Nephron progenitor cell (in vitro differentiated cells): Measurements from ENCODE around the gene CIB4.

Experiments used
- DNase-seq: peaks from one replicate; pipeline ENCODE4 v3.0.0; 2021
- H3K27ac Mint-ChIP-seq: 2 replicates; pipeline ENCODE4 v1.8.0; 2021; ENCODE audit warnings: mild to moderate bottlenecking, moderate library complexity, mixed read lengths
- H3K27me3 Mint-ChIP-seq: 2 replicates; pipeline ENCODE4 v1.8.0; 2021; ENCODE audit warnings: mild to moderate bottlenecking, low read depth, mixed read lengths; ENCODE audit not compliant: poor library complexity
- H3K36me3 Mint-ChIP-seq: 2 replicates; pipeline ENCODE4 v1.8.0; 2021; ENCODE audit warnings: low read depth, mixed read lengths
- H3K4me1 Mint-ChIP-seq: 2 replicates; pipeline ENCODE4 v1.8.0; 2021; ENCODE audit warnings: mixed read lengths
- H3K4me3 Mint-ChIP-seq: 2 replicates; pipeline ENCODE4 v1.8.0; 2021; ENCODE audit warnings: mild to moderate bottlenecking, moderate library complexity, mixed read lengths
- H3K9me3 Mint-ChIP-seq: 2 replicates; pipeline ENCODE4 v1.8.0; 2021; ENCODE audit warnings: mild to moderate bottlenecking, moderate library complexity, mixed read lengths
- TF ChIP-seq, protein P1 (sequence below): fragments of 200-600 bp; sonication (generic); IDR thresholded peaks from 2 replicates; pipeline ENCODE4 v1.5.0; 2021; ENCODE audit warnings: antibody characterized with exemption

CIB4 gene

GRCh38 chr2:26605195-26605998 lies 35.8 kb downstream of the CIB4 start:
- peak; percentile 50 for DNase-seq
- Mint-ChIP-seq H3K4me3 (no peak overlapping the region), H3K9me3 (peaks cover 5% of the 10 kb centered on the region), H3K4me1 (peaks cover 44% of the 10 kb centered on the region), H3K27ac (no peak overlapping the region), H3K36me3 (no peaks in the 10 kb centered on the region), H3K27me3 (peaks cover 13% of the 10 kb centered on the region)
- TF ChIP-seq, protein P1, sequence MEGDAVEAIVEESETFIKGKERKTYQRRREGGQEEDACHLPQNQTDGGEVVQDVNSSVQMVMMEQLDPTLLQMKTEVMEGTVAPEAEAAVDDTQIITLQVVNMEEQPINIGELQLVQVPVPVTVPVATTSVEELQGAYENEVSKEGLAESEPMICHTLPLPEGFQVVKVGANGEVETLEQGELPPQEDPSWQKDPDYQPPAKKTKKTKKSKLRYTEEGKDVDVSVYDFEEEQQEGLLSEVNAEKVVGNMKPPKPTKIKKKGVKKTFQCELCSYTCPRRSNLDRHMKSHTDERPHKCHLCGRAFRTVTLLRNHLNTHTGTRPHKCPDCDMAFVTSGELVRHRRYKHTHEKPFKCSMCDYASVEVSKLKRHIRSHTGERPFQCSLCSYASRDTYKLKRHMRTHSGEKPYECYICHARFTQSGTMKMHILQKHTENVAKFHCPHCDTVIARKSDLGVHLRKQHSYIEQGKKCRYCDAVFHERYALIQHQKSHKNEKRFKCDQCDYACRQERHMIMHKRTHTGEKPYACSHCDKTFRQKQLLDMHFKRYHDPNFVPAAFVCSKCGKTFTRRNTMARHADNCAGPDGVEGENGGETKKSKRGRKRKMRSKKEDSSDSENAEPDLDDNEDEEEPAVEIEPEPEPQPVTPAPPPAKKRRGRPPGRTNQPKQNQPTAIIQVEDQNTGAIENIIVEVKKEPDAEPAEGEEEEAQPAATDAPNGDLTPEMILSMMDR: peak; percentile 74

DNA sequence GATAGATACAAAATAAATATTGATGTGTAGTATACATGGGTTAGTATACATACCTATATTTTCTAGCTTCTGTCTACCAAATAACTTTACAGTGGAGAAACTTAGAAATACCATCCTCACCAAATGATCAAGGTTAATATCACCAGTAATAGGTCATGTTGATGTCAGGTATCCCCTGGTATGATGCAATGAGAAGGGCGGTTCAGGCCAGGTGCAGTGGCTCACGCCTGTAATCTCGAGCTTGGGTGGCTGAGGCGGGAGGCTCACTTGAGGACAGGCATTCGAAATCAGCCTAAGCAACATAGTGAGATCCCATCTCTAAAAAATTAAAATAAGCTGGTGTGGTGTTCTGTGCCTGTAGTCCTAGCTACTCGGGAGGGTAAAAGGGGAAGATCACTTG lies 38.6 kb downstream of the CIB4 start:
- peaks cover 21% of the 10 kb centered on the region for H3K4me1 Mint-ChIP-seq
- peaks cover 22% of the 10 kb centered on the region for H3K27me3 Mint-ChIP-seq
- no peaks in the 10 kb centered on the region for H3K36me3 Mint-ChIP-seq
- DNase-seq: no peak
- H3K4me3 Mint-ChIP-seq: no peak overlapping the region
- peaks cover 5% of the 10 kb centered on the region for H3K9me3 Mint-ChIP-seq
- H3K27ac Mint-ChIP-seq: no peak overlapping the region
- TF ChIP-seq, protein P1: no peak

DNA sequence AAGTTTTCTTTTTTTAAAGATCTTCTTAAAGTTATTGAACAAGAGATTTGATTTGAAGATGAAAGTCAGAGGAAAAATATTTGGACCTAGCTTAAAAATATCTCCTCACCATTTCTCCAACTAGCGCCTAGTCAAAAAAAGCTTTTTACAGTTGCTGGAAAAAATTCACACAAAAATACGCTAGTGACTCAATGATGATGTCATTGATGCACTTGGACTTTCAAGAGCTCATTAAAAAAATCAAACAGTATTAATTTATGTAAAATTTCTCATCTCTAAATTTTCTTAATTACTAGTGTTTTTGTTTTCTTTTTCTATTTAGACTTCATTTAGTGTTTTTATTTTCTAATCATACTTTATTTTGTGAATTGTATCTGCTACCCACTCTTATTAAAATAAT lies 41.8 kb downstream of the CIB4 start:
- peaks cover 4% of the 10 kb centered on the region for H3K9me3 Mint-ChIP-seq
- H3K27ac Mint-ChIP-seq: no peak overlapping the region
- H3K4me1 Mint-ChIP-seq: peaks cover 5% of the 10 kb centered on the region
- H3K27me3 Mint-ChIP-seq: peaks cover 39% of the 10 kb centered on the region
- no peaks in the 10 kb centered on the region for H3K36me3 Mint-ChIP-seq
- DNase-seq: no peak
- no peak overlapping the region for H3K4me3 Mint-ChIP-seq
- TF ChIP-seq, protein P1: no peak

DNA sequence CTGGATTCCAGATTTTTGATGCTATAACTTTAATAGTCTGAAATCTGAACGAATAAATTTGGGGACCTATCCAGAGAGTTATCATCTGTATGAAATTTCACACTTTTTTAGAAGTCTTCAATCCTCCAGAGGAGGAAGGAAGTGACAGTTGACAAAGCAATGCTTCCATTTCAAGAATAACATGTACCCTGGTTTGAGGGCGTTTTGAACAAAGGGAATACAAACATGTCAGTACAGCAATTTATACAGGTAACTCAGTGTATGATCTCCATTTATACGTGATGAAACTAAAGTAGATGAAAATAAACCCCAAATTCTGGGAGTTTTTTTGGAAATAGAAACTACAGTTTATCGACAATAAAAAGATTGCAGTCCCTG lies 42.2 kb downstream of the CIB4 start:
- H3K4me1 Mint-ChIP-seq: peaks cover 5% of the 10 kb centered on the region
- H3K27ac Mint-ChIP-seq: no peak overlapping the region
- DNase-seq: no peak
- no peaks in the 10 kb centered on the region for H3K9me3 Mint-ChIP-seq
- no peak overlapping the region for H3K4me3 Mint-ChIP-seq
- H3K36me3 Mint-ChIP-seq: no peaks in the 10 kb centered on the region
- H3K27me3 Mint-ChIP-seq: peaks cover 35% of the 10 kb centered on the region
- TF ChIP-seq, protein P1: no peak

DNA sequence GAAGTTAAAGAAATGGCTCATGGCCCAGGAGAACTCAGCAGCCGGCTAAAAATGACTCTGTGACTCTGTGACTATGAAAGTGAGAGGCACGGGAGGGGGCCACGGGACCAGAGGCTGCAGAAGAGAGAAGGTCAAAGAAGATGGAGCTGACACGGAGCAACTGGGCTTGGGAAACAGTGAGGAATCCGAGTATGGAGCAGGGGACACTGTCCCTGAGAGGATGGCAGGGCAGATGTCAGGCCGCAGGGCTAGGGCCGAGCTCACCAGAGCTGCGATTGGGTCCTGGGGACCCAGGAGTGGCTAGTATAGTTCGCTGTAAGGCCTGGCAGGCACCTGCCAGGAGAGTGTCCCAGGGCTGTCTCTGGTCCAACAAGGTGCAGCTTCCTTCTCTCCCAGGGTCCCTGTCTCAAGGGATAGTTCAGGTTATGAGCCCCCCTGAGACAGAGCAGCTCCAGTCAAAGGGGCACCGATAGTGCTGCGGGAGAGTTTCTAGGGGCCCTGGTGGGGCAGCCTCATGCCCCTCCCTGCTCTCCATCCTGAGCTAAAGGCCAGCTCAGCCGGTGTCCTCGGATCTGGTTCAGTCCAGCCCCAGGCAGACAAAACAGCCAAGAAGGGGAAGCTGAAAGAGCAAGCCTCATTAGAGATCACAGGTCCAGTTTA lies 42.7 kb downstream of the CIB4 start:
- Mint-ChIP-seq H3K27ac (no peak overlapping the region), H3K36me3 (no peaks in the 10 kb centered on the region), H3K27me3 (peaks cover 38% of the 10 kb centered on the region), H3K9me3 (no peaks in the 10 kb centered on the region), H3K4me1 (peaks cover 5% of the 10 kb centered on the region), H3K4me3 (no peak overlapping the region)
- TF ChIP-seq, protein P1: no peak
- DNase-seq: no peak
